Heart right ventricle (tissue), 16 donors: ENCODE data around the gene SPECC1. TPM values are rescaled to one million over a fixed set of nuclear protein-coding genes. Genes with fewer than 3 reads are reported as not detected.

ENCODE experiments used
- ATAC-seq, 8 donors: fragments of 200-7000 bp; cut with Tn5 transposase; one replicate each; pipeline ENCODE4 v1.9.1; 2020; ENCODE audit warnings: mild to moderate bottlenecking in 8 of 8, moderate library complexity in 8 of 8, moderate number of reproducible peaks in 1 of 8
- DNase-seq, 2 donors: peaks; one replicate each; pipeline ENCODE4 v3.0.0-alpha.2; 2020
- H3K27ac ChIP-seq, 10 donors: fragments of 200-600 bp; sonication (generic) in 2 of 10; one replicate each; pipeline versions ENCODE4 v1.5.0 to v1.8.0; 2020 to 2022; ENCODE audit warnings: mild to moderate bottlenecking in 3 of 10
- H3K27me3 ChIP-seq, 7 donors: fragments of 200-600 bp; one replicate each; pipeline ENCODE4 v1.8.0; 2021 to 2022; ENCODE audit warnings: mild to moderate bottlenecking in 2 of 7
- H3K36me3 ChIP-seq, 9 donors: fragments of 200-600 bp; sonication (generic) in 1 of 9; one replicate each; pipeline versions ENCODE4 v1.5.0 to v1.8.0; 2020 to 2022; ENCODE audit warnings: mild to moderate bottlenecking in 2 of 9
- H3K4me1 ChIP-seq, 9 donors: fragments of 200-600 bp; sonication (generic) in 1 of 9; one replicate each; pipeline versions ENCODE4 v1.5.0 to v1.8.0; 2020 to 2022; ENCODE audit warnings: mild to moderate bottlenecking in 4 of 9
- H3K4me3 ChIP-seq, 10 donors: fragments of 200-600 bp; sonication (generic) in 2 of 10; one replicate each; pipeline versions ENCODE4 v1.5.0 to v1.8.0; 2020 to 2022; ENCODE audit warnings: mild to moderate bottlenecking in 7 of 10, moderate library complexity in 2 of 10
- H3K9me3 ChIP-seq, 11 donors: fragments of 200-600 bp in 10 of 11; sonication (generic) in 2 of 11; one replicate each; pipeline versions ENCODE4 v1.5.0 to v1.8.0; 2013 to 2022; ENCODE audit warnings: mild to moderate bottlenecking in 2 of 11, control low read depth in 1 of 11, moderate library complexity in 1 of 11
- WGBS, 2 donors: extraction: QIAGEN DNeasy Blood & Tissue Kit; methylation state at CpG; one replicate each; pipeline ENCODE4 v1.1.7; 2013; ENCODE audit warnings: inconsistent platforms in 1 of 2; 5-methylcytosine and 5-hydroxymethylcytosine counted together
- intact Hi-C, 10 donors: fragments of 100-400 bp; cut with DNase I; formaldehyde crosslinking; loops; one replicate each; pipeline versions ENCODE4 v1.11.1 to v1.14.2; 2022
- polyA plus RNA-seq, 2 donors: library from polyadenylated mRNA; stranded (reverse); fragments of 200-250 nt; gene quantifications; one replicate each; pipeline ENCODE4 v1.2.3, GENCODE V29; 2013
- total RNA-seq, 10 donors: library from RNA; stranded (reverse); fragmentation: NEBNext Ultra II Directional in 3 of 10; extraction: Animal tissue kit (Norgen Biotek cat#: 25700) in 3 of 10; gene quantifications; one replicate each; pipeline versions ENCODE4 v1.2.1 to v1.2.4, GENCODE V29; 2021 to 2023
- TF ChIP-seq, protein P1 (sequence below), 9 donors: fragments of 200-600 bp; sonication (generic) in 2 of 9; IDR thresholded peaks; one replicate each; pipeline versions ENCODE4 v1.5.0 to v1.8.0; 2021 to 2022; ENCODE audit warnings: antibody characterized with exemption in 9 of 9, mild to moderate bottlenecking in 5 of 9, moderate library complexity in 1 of 9
- donor health status: Arrhythmogenic right ventricular cardiomyopathy.
- donor health status: ischemic (EF 13 %, LVEDD 7.1; RV severe dilation, severe dysfunction).
- donor health status: healthy with polysubstance abuse.
- donor health status: DM: no; HTN: yes; CAD: no.
- donor health status: DM: no; HTN: no; CAD: no.
- donor health status: ischemic (EF 25% LVEDD 6.9; RV normal size, moderate dysfunction).
- donor health status: ischemic (EF 25% LVEDD 5.7; RV mildly dilated, moderate dysfunction).
- donor health status: healthy.
- donor health status: DM: yes; HTN: yes; CAD: no.
- donor health status: Ischemic cardiomyopathy.
- donor health status: ischemic (EF 35%, LVEDD 5.7; RV mildly dilated, moderate dysfunction).
- donor health status: nonischemic (EF 11% LVEDD 7.7; RV severe dilation, severe dysfunction).
- donor health status: DM: yes; HTN: yes; CAD: no.
- donor health status: PGD.
- donor health status: ischemic (EF 29% LVEDD 5.4; RV normal size, mild dysfunction).
- donor health status: nonischemic (EF 23%, LVEDD 6.1; RV moderate dilation, normal function).

SPECC1 gene
- total and polyA plus RNA-seq, 12 donors: 2.9 to 15.2 (median 8.5) TPM

DNA sequence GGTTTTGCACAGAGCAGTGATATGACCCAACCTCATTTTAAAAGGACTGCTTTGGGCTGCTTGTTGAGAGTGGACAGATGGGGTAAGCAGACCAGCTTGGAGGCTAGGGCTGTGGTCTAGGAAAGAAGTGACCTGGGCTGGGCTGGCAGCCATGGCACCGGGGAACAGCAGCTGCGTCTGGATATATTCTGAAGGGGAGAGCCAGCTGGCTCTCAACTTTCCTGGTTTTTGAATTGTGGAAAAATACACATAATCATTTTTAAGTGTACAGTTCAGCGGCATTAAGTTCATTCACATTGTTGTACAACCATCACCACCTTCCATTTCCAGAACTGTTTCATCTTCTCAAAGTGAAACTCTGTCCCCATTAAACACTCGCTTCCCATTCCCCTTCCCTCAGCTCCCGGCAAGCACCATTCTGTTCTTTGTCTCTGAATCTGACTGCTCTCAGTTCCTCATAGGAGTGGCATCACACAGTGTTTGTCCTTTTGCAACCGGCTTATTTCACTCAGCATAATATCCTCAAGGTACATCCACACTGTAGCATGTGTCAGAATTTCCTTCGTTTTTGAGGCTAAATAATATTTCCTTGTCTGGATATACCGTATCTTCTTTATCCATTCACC lies 113.2 kb downstream of the SPECC1 start:
- Histone ChIP-seq H3K27me3 (peaks cover 0 to 7% (median 0%) of the 10 kb centered on the region in 7 donors), H3K9me3 (no peaks in the 10 kb centered on the region), H3K4me3 (no peak overlapping the region), H3K36me3 (peaks cover 0 to 7% (median 0%) of the 10 kb centered on the region in 9 donors), H3K4me1 (peaks cover 0 to 22% (median 10%) of the 10 kb centered on the region in 9 donors), H3K27ac (peak overlapping the region in 1 of 10 donors; percentile 18)
- 64 to 88% methylated on average over 8 of the region's 8 CpGs for WGBS, 2 donors
- intact Hi-C loops: loop anchor here in 9 of 10 donors (5.0 to 10.0 kb wide), 4 partner anchors 102 to 195 kb away; no protein-coding TSS in a partner anchor
- DNase-seq (peak in 1 of 2 donors; percentile 23), ATAC-seq (peak in 1 of 8 donors; percentile 41)
- TF ChIP-seq, protein P1, sequence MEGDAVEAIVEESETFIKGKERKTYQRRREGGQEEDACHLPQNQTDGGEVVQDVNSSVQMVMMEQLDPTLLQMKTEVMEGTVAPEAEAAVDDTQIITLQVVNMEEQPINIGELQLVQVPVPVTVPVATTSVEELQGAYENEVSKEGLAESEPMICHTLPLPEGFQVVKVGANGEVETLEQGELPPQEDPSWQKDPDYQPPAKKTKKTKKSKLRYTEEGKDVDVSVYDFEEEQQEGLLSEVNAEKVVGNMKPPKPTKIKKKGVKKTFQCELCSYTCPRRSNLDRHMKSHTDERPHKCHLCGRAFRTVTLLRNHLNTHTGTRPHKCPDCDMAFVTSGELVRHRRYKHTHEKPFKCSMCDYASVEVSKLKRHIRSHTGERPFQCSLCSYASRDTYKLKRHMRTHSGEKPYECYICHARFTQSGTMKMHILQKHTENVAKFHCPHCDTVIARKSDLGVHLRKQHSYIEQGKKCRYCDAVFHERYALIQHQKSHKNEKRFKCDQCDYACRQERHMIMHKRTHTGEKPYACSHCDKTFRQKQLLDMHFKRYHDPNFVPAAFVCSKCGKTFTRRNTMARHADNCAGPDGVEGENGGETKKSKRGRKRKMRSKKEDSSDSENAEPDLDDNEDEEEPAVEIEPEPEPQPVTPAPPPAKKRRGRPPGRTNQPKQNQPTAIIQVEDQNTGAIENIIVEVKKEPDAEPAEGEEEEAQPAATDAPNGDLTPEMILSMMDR (IDR thresholded peaks at IDR 0.05): no peak

GRCh38 chr17:20123209-20123608 lies 114.0 kb downstream of the SPECC1 start:
- peaks cover 0 to 7% (median 0%) of the 10 kb centered on the region in 9 donors for H3K36me3 ChIP-seq
- peaks cover 0 to 7% (median 0%) of the 10 kb centered on the region in 7 donors for H3K27me3 ChIP-seq
- DNase-seq (no peak), ATAC-seq (no peak)
- no peak overlapping the region for H3K4me3 ChIP-seq
- no peaks in the 10 kb centered on the region for H3K9me3 ChIP-seq
- intact Hi-C loops: loop anchor here in 9 of 10 donors (5.0 to 10.0 kb wide), 4 partner anchors 102 to 194 kb away; no protein-coding TSS in a partner anchor
- H3K4me1 ChIP-seq: peaks cover 0 to 25% (median 17%) of the 10 kb centered on the region in 9 donors
- H3K27ac ChIP-seq: no peak overlapping the region
- TF ChIP-seq, protein P1 (IDR thresholded peaks at IDR 0.05): no peak
- 56 to 65% methylated on average over 4 of the region's 4 CpGs for WGBS, 2 donors

GRCh38 chr17:20125724-20126123 lies 116.6 kb downstream of the SPECC1 start:
- peaks cover 0 to under 1% (median 0%) of the 10 kb centered on the region in 11 donors for H3K9me3 ChIP-seq
- peaks cover 0 to 20% (median 18%) of the 10 kb centered on the region in 9 donors for H3K4me1 ChIP-seq
- TF ChIP-seq, protein P1 (IDR thresholded peaks at IDR 0.05): no peak
- intact Hi-C loops: loop anchor here in 4 of 10 donors (2.0 to 10.0 kb wide), 4 partner anchors 97 to 192 kb away; no protein-coding TSS in a partner anchor
- WGBS, 2 donors: 48 to 68% methylated on average over 6 of the region's 6 CpGs
- ATAC-seq (no peak), DNase-seq (no peak)
- peaks cover 0 to 7% (median 0%) of the 10 kb centered on the region in 7 donors for H3K27me3 ChIP-seq
- H3K36me3 ChIP-seq: peaks cover 0 to 11% (median 0%) of the 10 kb centered on the region in 9 donors
- H3K27ac ChIP-seq: no peak overlapping the region
- no peak overlapping the region for H3K4me3 ChIP-seq

GRCh38 chr17:20127360-20128035 lies 118.3 kb downstream of the SPECC1 start:
- peaks cover 0 to 7% (median 0%) of the 10 kb centered on the region in 7 donors for H3K27me3 ChIP-seq
- intact Hi-C loops: loop anchor here in 3 of 10 donors (5.0 to 10.0 kb wide), 3 partner anchors 95 to 190 kb away; no protein-coding TSS in a partner anchor
- H3K27ac ChIP-seq: no peak overlapping the region
- DNase-seq (no peak), ATAC-seq (no peak)
- H3K4me1 ChIP-seq: peaks cover 0 to 9% (median 2%) of the 10 kb centered on the region in 9 donors
- WGBS, 2 donors: 92 to 93% methylated on average over 6 of the region's 6 CpGs
- H3K4me3 ChIP-seq: no peak overlapping the region
- H3K9me3 ChIP-seq: peaks cover 0 to 14% (median 0%) of the 10 kb centered on the region in 11 donors
- H3K36me3 ChIP-seq: peaks cover 0 to 23% (median 0%) of the 10 kb centered on the region in 9 donors
- TF ChIP-seq, protein P1 (IDR thresholded peaks at IDR 0.05): no peak
